COLO829 (cell line): ENCODE data around the gene TBC1D32.
A peak's percentile ranks its signal among the peaks of the same experiment; 100 is the strongest.
"Not testable (repeated sequence)": the region's sequence is repeated elsewhere in the genome, so short reads cannot be mapped to it uniquely, and the experiment has no call there.

Experiments used
- DNase-seq: peaks from one replicate; pipeline ENCODE4 v3.0.0; 2012; ENCODE audit warnings: low spot score

The TBC1D32 gene, protein sequence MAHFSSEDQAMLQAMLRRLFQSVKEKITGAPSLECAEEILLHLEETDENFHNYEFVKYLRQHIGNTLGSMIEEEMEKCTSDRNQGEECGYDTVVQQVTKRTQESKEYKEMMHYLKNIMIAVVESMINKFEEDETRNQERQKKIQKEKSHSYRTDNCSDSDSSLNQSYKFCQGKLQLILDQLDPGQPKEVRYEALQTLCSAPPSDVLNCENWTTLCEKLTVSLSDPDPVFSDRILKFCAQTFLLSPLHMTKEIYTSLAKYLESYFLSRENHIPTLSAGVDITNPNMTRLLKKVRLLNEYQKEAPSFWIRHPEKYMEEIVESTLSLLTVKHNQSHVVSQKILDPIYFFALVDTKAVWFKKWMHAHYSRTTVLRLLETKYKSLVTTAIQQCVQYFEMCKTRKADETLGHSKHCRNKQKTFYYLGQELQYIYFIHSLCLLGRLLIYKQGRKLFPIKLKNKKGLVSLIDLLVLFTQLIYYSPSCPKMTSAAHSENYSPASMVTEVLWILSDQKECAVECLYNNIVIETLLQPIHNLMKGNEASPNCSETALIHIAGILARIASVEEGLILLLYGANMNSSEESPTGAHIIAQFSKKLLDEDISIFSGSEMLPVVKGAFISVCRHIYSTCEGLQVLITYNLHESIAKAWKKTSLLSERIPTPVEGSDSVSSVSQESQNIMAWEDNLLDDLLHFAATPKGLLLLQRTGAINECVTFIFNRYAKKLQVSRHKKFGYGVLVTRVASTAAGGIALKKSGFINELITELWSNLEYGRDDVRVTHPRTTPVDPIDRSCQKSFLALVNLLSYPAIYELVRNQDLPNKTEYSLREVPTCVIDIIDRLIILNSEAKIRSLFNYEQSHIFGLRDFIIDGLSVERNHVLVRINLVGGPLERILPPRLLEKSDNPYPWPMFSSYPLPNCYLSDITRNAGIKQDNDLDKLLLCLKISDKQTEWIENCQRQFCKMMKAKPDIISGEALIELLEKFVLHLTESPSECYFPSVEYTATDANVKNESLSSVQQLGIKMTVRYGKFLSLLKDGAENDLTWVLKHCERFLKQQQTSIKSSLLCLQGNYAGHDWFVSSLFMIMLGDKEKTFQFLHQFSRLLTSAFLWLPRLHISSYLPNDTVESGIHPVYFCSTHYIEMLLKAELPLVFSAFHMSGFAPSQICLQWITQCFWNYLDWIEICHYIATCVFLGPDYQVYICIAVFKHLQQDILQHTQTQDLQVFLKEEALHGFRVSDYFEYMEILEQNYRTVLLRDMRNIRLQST

GRCh38 chr6:121334299-121335086 lies at the start of gene TBC1D32:
TBC1D32 (minus strand) TSS chr6:121334480; CDS start chr6:121334430, 50 bp downstream.
- peak; percentile 91 for DNase-seq

DNA sequence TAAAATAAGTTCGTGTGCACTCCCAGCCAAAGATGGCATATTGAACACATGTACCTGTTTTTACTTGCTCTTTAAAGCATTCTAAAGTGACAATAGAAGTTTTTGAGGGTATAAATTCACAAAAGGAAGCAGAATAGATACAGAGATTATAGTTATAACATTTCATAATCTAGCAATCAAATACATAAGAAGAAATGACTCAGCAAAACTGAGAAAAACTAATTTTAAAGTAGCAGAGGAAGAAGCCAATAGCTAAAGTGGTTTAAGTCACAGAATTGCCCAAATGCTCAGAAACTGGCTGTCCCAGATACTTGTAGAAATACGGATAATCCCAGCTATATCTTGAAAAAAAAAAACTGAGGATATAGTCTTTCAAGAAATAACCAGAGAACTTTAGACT lies 49.2 kb upstream of the TBC1D32 start:
- DNase-seq = no peak

GRCh38 chr6:121382467-121383121 lies 48.3 kb upstream of the TBC1D32 start:
- no peak for DNase-seq

- DNase-seq = no peak
These were observed 42.1 kb upstream of the TBC1D32 start for GRCh38 chr6:121376411-121376810.

DNA sequence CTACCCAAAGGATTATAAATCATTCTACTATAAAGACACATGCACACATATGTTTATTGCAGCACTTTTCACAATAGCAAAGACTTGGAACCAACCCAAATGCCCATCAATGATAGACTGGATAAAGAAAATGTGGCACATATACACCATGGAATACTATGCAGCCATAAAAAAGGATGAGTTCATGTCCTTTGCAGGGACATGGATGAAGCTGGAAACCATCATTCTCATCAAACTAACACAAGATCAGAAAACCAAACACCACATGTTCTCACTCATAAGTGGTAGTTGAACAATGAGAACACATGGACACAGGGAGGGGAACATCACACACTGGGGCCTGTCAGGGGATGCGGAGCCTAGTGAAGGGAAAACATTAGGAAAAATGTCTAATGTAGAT lies 39.9 kb upstream of the TBC1D32 start:
- not testable (repeated sequence) for DNase-seq

DNA sequence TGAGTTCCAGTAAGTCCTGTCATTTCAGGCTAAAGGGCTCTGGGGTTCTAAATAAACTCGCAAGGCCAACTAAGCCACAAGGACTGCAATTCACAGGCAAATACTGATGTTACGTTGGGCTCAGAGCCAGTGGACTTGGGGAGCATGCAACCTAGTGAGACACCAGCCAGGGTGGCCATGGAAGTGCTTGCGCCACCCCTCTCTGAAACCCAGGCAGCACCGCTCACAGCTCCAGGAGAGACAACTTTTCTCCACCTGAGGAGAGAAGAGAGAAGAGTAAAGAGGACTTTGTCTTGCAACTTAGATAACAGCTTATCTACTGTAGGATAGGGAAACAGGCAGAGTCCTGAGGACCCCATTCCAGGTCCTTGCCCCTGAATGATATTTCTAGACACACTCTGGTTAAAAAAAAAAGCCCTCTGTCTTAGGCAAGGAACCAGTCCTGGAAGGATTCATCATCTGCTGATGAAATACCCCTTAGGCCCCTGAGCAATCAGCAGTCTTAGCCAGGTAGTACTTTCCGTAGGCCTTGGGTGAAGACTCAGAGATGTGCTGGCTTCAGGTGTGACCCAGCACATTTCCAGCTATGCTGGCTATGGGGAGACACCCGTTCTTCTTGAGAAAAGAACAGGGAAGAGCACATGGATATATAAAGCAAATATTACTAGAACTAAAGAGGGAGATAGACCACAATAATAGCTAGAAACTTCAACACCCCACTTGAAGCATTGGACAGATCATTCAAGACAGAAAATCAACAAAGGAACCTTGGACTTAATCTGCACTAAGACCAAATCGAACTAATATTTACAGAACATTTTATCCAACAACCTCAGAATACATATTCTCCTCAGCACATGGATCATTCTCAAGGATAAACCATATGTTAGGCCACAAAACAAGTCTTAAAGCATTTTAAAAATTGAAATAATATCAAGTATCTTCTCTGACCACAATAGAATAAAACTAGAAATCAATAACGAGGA lies 31.5 kb upstream of the TBC1D32 start:
- no peak for DNase-seq

GRCh38 chr6:121356575-121356974 lies 22.3 kb upstream of the TBC1D32 start:
- DNase-seq = no peak

GRCh38 chr6:121354764-121355163 lies 20.5 kb upstream of the TBC1D32 start:
- DNase-seq = no peak

DNA sequence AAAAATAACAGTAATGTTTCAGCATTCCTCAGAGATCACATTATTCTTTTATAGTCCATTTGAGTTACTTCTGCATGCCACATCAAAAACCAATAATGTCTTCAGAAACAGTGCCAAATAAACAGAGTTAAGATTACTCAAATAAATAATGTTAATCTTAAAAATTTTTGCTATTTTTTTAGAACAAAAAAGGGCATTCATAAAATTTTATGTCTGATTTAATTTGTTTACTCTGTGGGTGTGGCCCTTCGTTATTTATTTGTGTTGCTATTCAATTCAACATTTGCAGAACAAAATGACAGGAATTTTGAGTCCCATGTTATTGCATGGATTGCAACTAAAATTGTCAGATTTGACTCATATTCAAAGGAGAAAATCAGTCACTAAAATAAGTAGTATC lies 18.7 kb upstream of the TBC1D32 start:
- DNase-seq = no peak

DNA sequence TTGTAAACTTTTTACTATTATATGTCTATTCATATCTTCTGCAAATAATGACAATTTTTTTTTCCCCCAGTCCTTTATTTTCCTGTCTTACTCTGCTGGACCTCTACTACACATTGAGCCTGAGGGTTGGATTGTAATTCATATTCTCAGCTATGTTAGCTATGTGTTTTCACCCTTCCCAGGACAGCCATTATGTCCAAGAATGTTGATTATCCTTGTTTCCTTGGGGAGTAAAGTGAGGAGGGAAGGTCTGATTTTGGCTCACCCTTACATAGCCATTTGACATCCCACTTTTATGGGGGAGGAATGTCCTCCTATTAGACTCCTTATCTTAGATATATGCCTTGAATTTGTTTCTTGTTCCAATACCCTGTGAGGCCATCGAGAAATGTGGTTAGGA lies 17.6 kb upstream of the TBC1D32 start:
- DNase-seq = no peak

- DNase-seq = no peak
These were observed 15.3 kb upstream of the TBC1D32 start for GRCh38 chr6:121349596-121349995.

DNA sequence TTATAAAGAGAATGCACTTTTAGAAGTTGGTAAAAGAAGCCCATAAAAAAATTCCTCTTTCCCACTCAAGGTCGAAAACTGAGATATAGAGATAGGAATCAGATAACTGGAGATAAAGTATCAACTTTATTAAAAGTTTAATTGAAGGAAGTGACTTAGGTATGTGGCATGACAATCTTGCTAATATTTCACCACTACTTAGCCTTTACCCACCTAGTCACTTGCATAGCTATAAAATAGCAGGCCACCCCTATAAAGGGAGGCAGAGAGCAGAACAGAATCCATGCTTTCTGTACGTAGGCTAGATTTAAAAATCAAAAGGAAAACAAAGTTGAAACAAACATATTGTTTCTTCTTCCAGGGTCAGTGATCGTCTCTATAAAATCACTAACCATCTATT lies 13.2 kb upstream of the TBC1D32 start:
- DNase-seq = no peak

DNA sequence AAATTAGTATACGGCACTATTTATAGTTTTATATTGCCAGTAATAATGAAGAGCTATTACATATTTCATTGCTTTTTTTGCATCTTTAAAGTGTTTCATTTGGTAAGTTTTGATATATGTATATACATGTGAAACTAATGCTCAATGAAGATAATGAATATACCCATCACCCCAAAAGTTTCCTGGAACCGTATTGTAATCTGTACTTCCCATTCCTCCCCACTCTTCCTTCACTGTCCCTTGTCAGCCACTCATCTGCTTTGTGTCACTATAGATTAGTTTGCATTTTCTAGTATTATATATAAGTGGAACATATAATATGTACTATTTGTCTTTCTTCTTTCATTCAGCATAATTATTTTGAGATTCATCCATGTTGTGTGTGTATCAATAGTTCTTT lies 10.3 kb upstream of the TBC1D32 start:
- DNase-seq = no peak

DNA sequence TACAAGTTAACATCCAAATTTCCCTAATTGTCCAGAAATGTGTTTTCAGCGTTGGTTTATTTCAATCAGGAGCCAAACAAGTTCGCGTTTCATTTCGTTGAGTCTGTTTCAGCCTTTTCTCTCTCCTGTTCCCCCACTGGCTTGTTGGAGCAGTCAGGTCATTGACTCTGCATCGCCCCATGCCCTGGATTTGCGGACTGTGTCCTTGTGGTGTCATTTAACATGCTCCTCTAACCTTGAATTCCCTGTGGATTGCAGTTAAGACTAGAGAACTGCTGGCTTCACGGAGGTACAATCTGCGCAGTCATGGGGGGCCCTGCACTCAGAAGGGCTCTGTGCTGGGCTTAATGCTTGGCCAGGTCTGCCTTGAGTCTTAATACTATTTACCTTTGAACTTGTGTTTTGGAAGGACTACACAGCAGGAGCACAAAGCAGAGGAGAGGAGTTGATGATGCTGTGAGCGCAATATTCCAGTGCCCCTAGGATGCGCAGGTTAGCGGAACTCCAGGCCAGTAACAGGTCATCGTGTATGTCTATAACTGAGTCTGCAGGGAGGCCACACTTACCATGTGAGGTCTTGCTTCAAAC lies 5.5 kb upstream of the TBC1D32 start:
- DNase-seq = no peak

DNA sequence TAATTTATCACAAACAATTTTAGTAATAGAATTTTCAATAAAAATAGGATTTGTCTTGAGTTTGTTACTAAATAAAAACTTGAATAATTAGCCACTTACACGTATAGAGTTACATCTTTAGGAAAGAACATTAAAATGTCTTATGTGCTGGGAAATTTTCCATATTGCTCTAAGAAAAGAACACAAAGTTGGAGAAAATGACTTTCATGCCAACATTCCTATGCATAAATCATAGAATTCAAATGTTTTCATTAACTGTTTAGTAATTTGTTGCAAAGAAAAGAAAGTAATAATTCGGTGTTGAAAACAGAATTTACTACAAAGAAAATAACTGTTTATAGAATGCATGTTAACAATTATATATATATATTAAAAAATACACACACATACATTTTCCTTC lies 4.7 kb upstream of the TBC1D32 start:
- no peak for DNase-seq

GRCh38 chr6:121338366-121338765 lies 4.1 kb upstream of the TBC1D32 start:
- no peak for DNase-seq

GRCh38 chr6:121335087-121336008 lies 1.1 kb upstream of the TBC1D32 start:
- DNase-seq = peak; percentile 2

- DNase-seq = not testable (repeated sequence)
These were observed 586 bp downstream of the TBC1D32 start for GRCh38 chr6:121333694-121334093.
